HG03039 (cell line): ENCODE data around the gene MFSD11.
A peak's percentile ranks its signal among the peaks of the same experiment; 100 is the strongest.
"Not testable (repeated sequence)": the region's sequence is repeated elsewhere in the genome, so short reads cannot be mapped to it uniquely, and the experiment has no call there.

Source experiments
- ATAC-seq: cut with Tn5 transposase; IDR thresholded peaks from one replicate; pipeline ENCODE4 v1.9.1; 2021; ENCODE audit warnings: mild to moderate bottlenecking, moderate library complexity; ENCODE audit not compliant: unreplicated experiment

Gene MFSD11

GRCh38 chr17:76737676-76738467, at the start of gene MFSD11:
MFSD11 (plus strand) TSS chr17:76738119; CDS start chr17:76738353, 234 bp downstream.
- ATAC-seq, result peak; percentile 45

GRCh38 chr17:76688165-76688622, 49.7 kb upstream of the MFSD11 start:
- no peak for ATAC-seq

- no peak for ATAC-seq
Measured at GRCh38 chr17:76689859-76690258, 48.1 kb upstream of the MFSD11 start.

GRCh38 chr17:76690596-76691280, 47.2 kb upstream of the MFSD11 start:
- no peak for ATAC-seq

- no peak for ATAC-seq
Measured at GRCh38 chr17:76691379-76692191, 46.3 kb upstream of the MFSD11 start.

- no peak for ATAC-seq
Measured at GRCh38 chr17:76695059-76695831, 42.7 kb upstream of the MFSD11 start.

GRCh38 chr17:76696763-76697701, 40.9 kb upstream of the MFSD11 start:
- ATAC-seq, result no peak

GRCh38 chr17:76697702-76698465, 40.0 kb upstream of the MFSD11 start:
- ATAC-seq, result no peak

- ATAC-seq, result not testable (repeated sequence)
Measured at GRCh38 chr17:76698466-76698977, 39.4 kb upstream of the MFSD11 start.

GRCh38 chr17:76700270-76700616, 37.7 kb upstream of the MFSD11 start:
- ATAC-seq, result no peak

- ATAC-seq, result no peak
Measured at GRCh38 chr17:76700617-76701470, 37.1 kb upstream of the MFSD11 start.

GRCh38 chr17:76701471-76701967, 36.4 kb upstream of the MFSD11 start:
- no peak for ATAC-seq

- ATAC-seq, result no peak
Measured at GRCh38 chr17:76702076-76702475, 35.8 kb upstream of the MFSD11 start.

GRCh38 chr17:76702941-76703637, 34.8 kb upstream of the MFSD11 start:
- no peak for ATAC-seq

- ATAC-seq, result no peak
Measured at GRCh38 chr17:76704805-76705204, 33.1 kb upstream of the MFSD11 start.

- ATAC-seq, result no peak
Measured at GRCh38 chr17:76706817-76707216, 31.1 kb upstream of the MFSD11 start.
